IMR-90 (cell line): ENCODE results near the gene KCNJ8. TPM values are rescaled to one million over a fixed set of nuclear protein-coding genes. Genes with fewer than 3 reads are reported as not detected.

Experiments
- ATAC-seq: fragments of 200-7000 bp; cut with Tn5 transposase; 2 replicates; pipeline ENCODE4 v1.9.1; 2020; ENCODE audit warnings: low read depth, mild to moderate bottlenecking, moderate library complexity
- BruUV-seq: library from RNA; stranded (reverse); fragments of 400-500 nt; replicated peaks from 2 replicates; lab custom pipeline; 2021; lab: Mats Ljungman, UMichigan
- CTCF ChIA-PET: fragments of 300-600 bp; formaldehyde crosslinking; extraction: SDS; loops from one replicate; lab custom pipeline; 2021; ENCODE audit warnings: antibody characterized with exemption; lab: Yijun Ruan, JAX
- POLR2A ChIA-PET: fragments of 300-600 bp; sonication (Branson Sonifier 250); formaldehyde crosslinking; loops from one replicate; lab custom pipeline; 2022; ENCODE audit warnings: antibody characterized with exemption; ENCODE audit not compliant: unreplicated experiment; lab: Charles Lee
- DNase-seq: peaks from one replicate; pipeline ENCODE4 v3.0.0; 2013
- H2AFZ ChIP-seq: replicated peaks from 2 replicates; pipeline ENCODE3; 2013; ENCODE audit warnings: low read length, mild to moderate bottlenecking; ENCODE audit not compliant: poor library complexity
- H2AK5ac ChIP-seq: 2 replicates; pipeline ENCODE4 v1.6.1; 2013; ENCODE audit warnings: low read depth, low read length, inconsistent platforms
- H2AK9ac ChIP-seq: replicated peaks from 2 replicates; pipeline ENCODE3; 2013; ENCODE audit warnings: mild to moderate bottlenecking, low read depth, low read length, moderate library complexity; ENCODE audit not compliant: poor library complexity
- H2BK120ac ChIP-seq: 2 replicates; pipeline ENCODE4 v1.6.1; 2013; ENCODE audit warnings: low read depth, low read length, inconsistent platforms
- H2BK15ac ChIP-seq: 3 replicates; pipeline ENCODE4 v1.6.1; 2013; ENCODE audit warnings: low read depth, low read length, inconsistent platforms
- H2BK20ac ChIP-seq: 2 replicates; pipeline ENCODE4 v1.6.1; 2013; ENCODE audit warnings: low read depth, mild to moderate bottlenecking, inconsistent platforms, low read length, moderate library complexity
- H2BK5ac ChIP-seq: 2 replicates; pipeline ENCODE4 v1.6.1; 2013; ENCODE audit warnings: mild to moderate bottlenecking, low read depth, low read length, inconsistent platforms; ENCODE audit not compliant: poor library complexity, severe bottlenecking
- H3K14ac ChIP-seq: replicated peaks from 2 replicates; pipeline ENCODE4 v1.6.1; 2013; ENCODE audit warnings: low read depth, low read length, inconsistent platforms
- H3K18ac ChIP-seq: 2 replicates; pipeline ENCODE4 v1.6.1; 2013; ENCODE audit warnings: low read depth, low read length, control low read depth
- H3K23ac ChIP-seq: 2 replicates; pipeline ENCODE4 v1.6.1; 2013; ENCODE audit warnings: low read depth, low read length, inconsistent platforms
- H3K27ac ChIP-seq: 2 replicates; pipeline ENCODE4 v1.5.1; 2013; ENCODE audit warnings: mild to moderate bottlenecking, control low read depth, low read length; ENCODE audit not compliant: insufficient read depth
- H3K27me3 ChIP-seq: 2 replicates; pipeline ENCODE4 v1.6.1; 2013; ENCODE audit warnings: low read length; ENCODE audit not compliant: control insufficient read depth, insufficient read depth
- H3K36me3 ChIP-seq: 2 replicates; pipeline ENCODE4 v1.6.1; 2013; ENCODE audit warnings: low read length, mixed read lengths; ENCODE audit not compliant: control insufficient read depth, insufficient read depth
- H3K4ac ChIP-seq: 2 replicates; pipeline ENCODE4 v1.6.1; 2013; ENCODE audit warnings: low read depth, low read length, inconsistent platforms
- H3K4me1 ChIP-seq: 2 replicates; pipeline ENCODE4 v1.6.1; 2013; ENCODE audit warnings: low read length, mixed read lengths; ENCODE audit not compliant: control insufficient read depth, insufficient read depth
- H3K4me2 ChIP-seq: 2 replicates; pipeline ENCODE4 v1.6.1; 2013; ENCODE audit warnings: low read depth, mild to moderate bottlenecking, control low read depth, low read length, moderate library complexity
- H3K4me3 ChIP-seq: 2 replicates; pipeline ENCODE4 v1.5.1; 2013; ENCODE audit warnings: low read depth, mild to moderate bottlenecking, control low read depth, low read length, moderate library complexity; ENCODE audit not compliant: insufficient read depth
- H3K56ac ChIP-seq: 2 replicates; pipeline ENCODE4 v1.6.1; 2013; ENCODE audit warnings: low read length, inconsistent platforms; ENCODE audit not compliant: insufficient read depth; ENCODE audit errors: extremely low read depth
- H3K79me1 ChIP-seq, 2 experiments: 2 replicates each; pipeline ENCODE4 v1.6.1; 2013; ENCODE audit warnings: low read length in 2 of 2, inconsistent platforms in 1 of 2, low read depth in 1 of 2
- H3K9ac ChIP-seq: 2 replicates; pipeline ENCODE4 v1.6.1; 2013; ENCODE audit warnings: low read depth, low read length, control low read depth
- H3K9me1 ChIP-seq: 2 replicates; pipeline ENCODE4 v1.6.1; 2013; ENCODE audit warnings: low read length, inconsistent platforms; ENCODE audit not compliant: insufficient read depth
- H3K9me3 ChIP-seq: 2 replicates; pipeline ENCODE4 v1.6.1; 2013; ENCODE audit warnings: low read length; ENCODE audit not compliant: control insufficient read depth, insufficient read depth
- H4K20me1 ChIP-seq: 2 replicates; pipeline ENCODE4 v1.6.1; 2013; ENCODE audit warnings: low read length, inconsistent platforms; ENCODE audit not compliant: insufficient read depth
- H4K5ac ChIP-seq: 2 replicates; pipeline ENCODE4 v1.6.1; 2013; ENCODE audit warnings: mild to moderate bottlenecking, low read depth, low read length, control low read depth
- H4K8ac ChIP-seq, 2 experiments: 2 replicates each; pipeline ENCODE4 v1.6.1; 2013; ENCODE audit warnings: low read depth in 2 of 2, low read length in 2 of 2, control low read depth in 1 of 2, inconsistent platforms in 1 of 2
- H4K91ac ChIP-seq: 2 replicates; pipeline ENCODE4 v1.6.1; 2013; ENCODE audit warnings: low read depth, low read length, inconsistent platforms; ENCODE audit not compliant: insufficient read depth
- FOS ChIP-seq: fragments of 150-350 bp; IDR thresholded peaks from 2 replicates; pipeline ENCODE4 v1.6.1; 2016; ENCODE audit warnings: low read depth, low read length
- MAFK ChIP-seq: IDR thresholded peaks from 2 replicates; pipeline ENCODE4 v1.6.1; 2012; ENCODE audit warnings: low read depth, low read length, improper control_type of control experiment
- MXI1 ChIP-seq: IDR thresholded peaks from 2 replicates; pipeline ENCODE4 v1.6.1; 2012; ENCODE audit warnings: low read depth, mild to moderate bottlenecking, low read length, moderate library complexity, borderline replicate concordance
- POLR2A ChIP-seq: IDR thresholded peaks from 2 replicates; pipeline ENCODE4 v1.6.1; 2012; ENCODE audit warnings: mild to moderate bottlenecking, low read depth, low read length
- RCOR1 ChIP-seq: IDR thresholded peaks from 2 replicates; pipeline ENCODE4 v1.6.1; 2012; ENCODE audit warnings: mild to moderate bottlenecking, low read length, improper control_type of control experiment; ENCODE audit not compliant: insufficient replicate concordance
- RFX5 ChIP-seq: IDR thresholded peaks from 2 replicates; pipeline ENCODE4 v1.8.0; 2012; ENCODE audit warnings: low read depth, mild to moderate bottlenecking, low read length, moderate library complexity
- WGBS, 2 experiments: methylation state at CpG; one replicate each; pipeline versions ENCODE4 v1.1.5 to v1.1.7; 2013; ENCODE audit warnings: missing lambda C conversion rate in 2 of 2; ENCODE audit not compliant: insufficient read length in 1 of 2; ENCODE audit errors: extremely low coverage in 2 of 2; 5-methylcytosine and 5-hydroxymethylcytosine counted together
- dilution Hi-C: fragments of 300-500 bp; cut with HindIII; formaldehyde crosslinking; loops from one replicate; pipeline ENCODE4 v1.14.3; 2018; ENCODE audit warnings: low sequenced_read_pairs; ENCODE audit not compliant: unreplicated experiment
- in situ Hi-C: fragments of 300-500 bp; cut with MboI; formaldehyde crosslinking; loops from 3 replicates; pipeline ENCODE4 v1.14.3; 2019; ENCODE audit warnings: low sequenced_read_pairs, inconsistent platforms, mixed read lengths
- intact Hi-C: fragments of 100-400 bp; cut with micrococcal nuclease; formaldehyde crosslinking; loops from 2 replicates; pipeline ENCODE4 v1.10.0; 2022
- polyA plus RNA-seq, 3 experiments: library from polyadenylated mRNA; depleted of rRNA; stranded (reverse); fragments of >200 nt; gene quantifications; 2 replicates each; pipeline ENCODE4 v1.2.3, GENCODE V29; 2012; ENCODE audit warnings: low replicate concordance in 1 of 3
- total RNA-seq: library from RNA; depleted of rRNA; stranded (reverse); fragments of >200 nt; gene quantifications from 2 replicates; pipeline ENCODE4 v1.2.3, GENCODE V29; 2012

Gene KCNJ8
- total and polyA plus RNA-seq, 2 of the 4 experiments (the other 2 are of a cell fraction): 8.0 to 15.8 TPM

DNA sequence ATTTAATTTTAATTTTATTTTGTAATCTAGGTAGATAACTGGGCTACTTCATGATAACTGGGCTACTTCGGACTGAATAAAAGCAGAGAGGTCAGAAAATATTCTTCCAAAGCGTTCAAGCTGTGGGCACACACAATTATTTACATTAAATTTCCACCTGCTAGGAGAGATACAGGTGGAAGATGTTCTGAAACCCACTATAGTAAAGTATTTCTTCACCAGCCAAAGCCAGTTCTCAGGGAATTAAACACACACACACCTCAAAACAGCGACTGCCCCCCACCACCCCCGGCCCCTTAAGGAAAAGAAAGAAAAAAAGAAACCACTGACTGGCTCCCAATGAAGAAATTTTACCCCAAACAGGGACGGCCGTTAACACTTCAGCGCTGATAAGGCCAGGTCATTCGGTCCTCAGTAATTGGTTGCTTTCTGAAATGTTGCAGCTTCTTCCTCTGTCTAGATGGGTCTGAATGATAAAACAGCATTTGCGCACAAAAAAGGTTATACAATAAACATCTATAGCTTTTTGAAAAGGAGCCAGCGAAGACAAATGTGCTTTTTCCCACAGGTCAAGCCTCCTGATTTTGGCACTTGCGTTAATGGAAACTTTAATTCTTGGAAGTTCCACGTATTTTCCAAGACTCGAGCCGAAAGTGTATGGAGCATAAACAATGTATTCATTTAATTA, 771 bp upstream of the KCNJ8 start:
- 20% methylated on average over 1 of the region's 14 CpGs; no CpG with 5 or more reads in 1 of the 2 experiments for WGBS, 2 experiments
- Histone ChIP-seq H3K4ac (no peak overlapping the region), H2BK20ac (no peak overlapping the region), H3K56ac (no peak overlapping the region), H2BK5ac (no peak overlapping the region), H3K14ac (no peak overlapping the region), H3K79me1 (peaks cover 0 to 7% of the 10 kb centered on the region in 2 experiments; a peak in 2 of 4 replicates), H3K4me1 (peaks cover 2% of the 10 kb centered on the region; the same call in 1 of the 2 replicates), H3K4me3 (peak overlapping the region; percentile 96), H3K9me3 (no peaks in the 10 kb centered on the region), H3K36me3 (no peaks in the 10 kb centered on the region), H4K91ac (no peak overlapping the region), H3K18ac (no peak overlapping the region), H4K8ac (no peak overlapping the region), H3K27ac (no peak overlapping the region), H3K23ac (no peak overlapping the region), H2BK120ac (no peak overlapping the region), H2BK15ac (no peak overlapping the region), H3K27me3 (no peaks in the 10 kb centered on the region), H2AK9ac (no peak overlapping the region), H3K9me1 (no peaks in the 10 kb centered on the region), H2AK5ac (no peak overlapping the region), H3K4me2 (peak overlapping the region; percentile 84), H2AFZ (peak overlapping the region; percentile 56), H4K5ac (no peak overlapping the region), H4K20me1 (no peaks in the 10 kb centered on the region), H3K9ac (no peak overlapping the region)
- dilution Hi-C loops (no loop called here), in situ Hi-C loops (no loop called here), intact Hi-C loops (loop anchor here (2.0 kb wide), 1 partner anchor 166 kb away; the partner anchor contains the start of gene ABCC9)
- DNase-seq (no peak), ATAC-seq (no peak)
- ChIA-PET CTCF (interaction anchor here (0.9 kb wide), 1 partner anchor 214 kb away, joined by 3 read pairs; no protein-coding TSS in a partner anchor), POLR2A (no interaction called here)
- BruUV-seq: no TSS peak
- TF ChIP-seq RCOR1 (no peak), RFX5 (no peak), MAFK (no peak), FOS (no peak), MXI1 (no peak), POLR2A (no peak)
